Right ventricle myocardium superior (tissue), 1 donor: ENCODE data around the gene TMA7B. TPM values are rescaled to one million over a fixed set of nuclear protein-coding genes. Genes with fewer than 3 reads are reported as not detected.

Experiments
- ATAC-seq: fragments of 200-7000 bp; cut with Tn5 transposase; one replicate; pipeline ENCODE4 v1.9.1; 2020; ENCODE audit warnings: mild to moderate bottlenecking; ENCODE audit not compliant: poor library complexity
- DNase-seq: peaks from one replicate; pipeline ENCODE4 v3.0.0-alpha.2; 2020
- intact Hi-C: fragments of 100-400 bp; cut with DNase I; formaldehyde crosslinking; loops from one replicate; pipeline ENCODE4 v1.11.2; 2022
- total RNA-seq: library from RNA; stranded (reverse); fragmentation: NEBNext Ultra II Directional; extraction: Animal tissue kit (Norgen Biotek cat#: 25700); gene quantifications from one replicate; pipeline ENCODE4 v1.2.1, GENCODE V29; 2021
- donor health status: DM: no; HTN: yes; CAD: no; lungs with severe emphysema.

The TMA7B gene
- total RNA-seq, 1 donor from 2014 or later, result not detected

DNA sequence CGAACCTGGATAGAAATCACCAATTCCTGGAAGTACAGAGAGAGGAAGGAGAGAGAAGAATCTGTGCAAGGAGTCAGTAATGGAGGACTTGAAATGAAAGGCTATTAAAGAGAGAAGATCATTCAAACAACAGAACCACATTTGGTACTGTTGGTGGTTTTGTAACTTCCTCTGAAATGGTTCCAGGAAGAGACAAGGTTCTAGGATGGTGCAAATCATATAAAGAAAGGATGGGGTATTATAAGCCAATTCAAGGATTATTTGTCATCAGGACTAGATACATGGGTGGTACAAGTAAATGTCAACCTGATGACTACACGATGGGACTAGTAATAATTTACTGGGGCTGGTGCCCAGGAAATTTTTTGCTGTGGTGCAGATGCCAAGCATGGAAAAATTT, 28.9 kb upstream of the TMA7B start:
- intact Hi-C loops, result loop anchor here (5.0 kb wide), 1 partner anchor 91 kb away; no protein-coding TSS in a partner anchor
- ATAC-seq, result no peak
- no peak for DNase-seq

DNA sequence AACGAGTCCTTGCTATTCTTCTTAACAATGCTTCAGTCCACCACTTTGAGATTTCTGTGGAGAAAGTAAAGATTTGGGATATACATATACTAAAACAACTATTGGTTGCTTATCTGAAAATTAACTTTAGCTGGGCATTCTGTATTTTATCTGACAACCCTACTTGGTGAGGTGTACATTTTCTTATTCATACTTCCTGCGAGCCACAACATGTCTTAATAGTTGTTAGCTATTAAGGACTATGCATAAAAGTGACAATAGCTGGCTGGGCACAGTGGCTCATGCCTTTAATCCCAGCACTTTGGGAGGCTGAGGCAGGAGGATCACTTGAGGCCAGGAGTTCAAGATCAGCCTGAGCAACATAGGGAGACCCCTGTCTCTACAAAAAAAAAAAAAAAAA, 28.0 kb upstream of the TMA7B start:
- no peak for DNase-seq
- ATAC-seq, result no peak
- intact Hi-C loops, result loop anchor here (5.0 kb wide), 1 partner anchor 90 kb away; no protein-coding TSS in a partner anchor

DNA sequence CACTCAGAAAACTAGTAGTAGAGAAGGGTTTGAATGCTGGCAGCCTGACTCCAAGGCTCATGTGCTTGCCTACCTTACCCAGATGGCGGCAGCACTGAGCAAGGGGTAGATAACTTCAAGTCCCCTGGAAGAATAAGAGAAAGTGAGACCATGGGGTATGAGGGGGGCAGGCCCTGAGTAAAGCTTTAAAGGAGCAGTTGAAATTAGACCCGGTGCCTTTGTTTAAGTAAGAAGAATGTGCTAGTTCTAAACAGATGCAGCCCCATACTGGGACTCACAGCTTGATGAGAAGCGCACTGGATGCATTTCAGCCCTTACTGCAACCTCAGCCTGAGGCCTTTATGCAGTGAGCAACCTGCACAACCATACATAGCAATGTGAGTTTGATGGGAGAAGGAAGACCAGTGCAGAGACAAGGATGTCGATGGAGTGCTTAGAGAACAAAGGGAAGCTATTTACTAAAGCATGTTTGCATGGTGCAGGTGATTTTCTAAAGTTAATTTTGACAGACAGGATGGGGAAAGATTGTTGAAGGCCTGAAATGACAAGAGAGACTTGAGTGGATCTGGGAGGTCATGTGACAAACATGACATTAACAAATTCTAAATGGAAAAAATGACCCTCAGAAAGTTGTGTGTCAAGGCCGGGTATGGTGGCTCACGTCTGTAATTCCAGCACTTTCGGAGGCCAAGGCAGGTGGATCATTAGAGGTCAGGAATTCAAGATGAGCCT, 27.1 kb upstream of the TMA7B start:
- no peak for ATAC-seq
- intact Hi-C loops, result loop anchor here (5.0 kb wide), 1 partner anchor 89 kb away; no protein-coding TSS in a partner anchor
- DNase-seq, result no peak

DNA sequence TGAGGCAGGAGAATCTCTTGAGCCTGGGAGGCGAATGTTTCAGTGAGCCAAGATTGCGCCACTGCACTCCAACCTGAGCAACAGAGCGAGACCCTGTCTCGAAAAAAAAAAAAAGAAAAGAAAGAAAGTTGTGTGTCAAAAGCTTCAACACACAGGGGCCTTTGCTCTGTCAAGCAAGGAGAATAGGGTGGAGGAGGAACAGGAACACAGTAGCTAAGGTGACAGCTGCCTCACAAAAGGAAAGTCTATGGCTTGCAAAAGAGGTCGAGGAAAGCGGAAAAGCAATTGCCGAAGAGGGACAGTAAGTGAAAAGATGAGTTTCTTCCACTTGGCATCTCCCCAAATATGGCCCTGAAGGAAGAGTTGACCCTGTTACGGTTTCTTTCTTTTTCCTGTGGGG, 26.5 kb upstream of the TMA7B start:
- intact Hi-C loops, result loop anchor here (5.0 kb wide), 1 partner anchor 89 kb away; no protein-coding TSS in a partner anchor
- no peak for ATAC-seq
- no peak for DNase-seq

DNA sequence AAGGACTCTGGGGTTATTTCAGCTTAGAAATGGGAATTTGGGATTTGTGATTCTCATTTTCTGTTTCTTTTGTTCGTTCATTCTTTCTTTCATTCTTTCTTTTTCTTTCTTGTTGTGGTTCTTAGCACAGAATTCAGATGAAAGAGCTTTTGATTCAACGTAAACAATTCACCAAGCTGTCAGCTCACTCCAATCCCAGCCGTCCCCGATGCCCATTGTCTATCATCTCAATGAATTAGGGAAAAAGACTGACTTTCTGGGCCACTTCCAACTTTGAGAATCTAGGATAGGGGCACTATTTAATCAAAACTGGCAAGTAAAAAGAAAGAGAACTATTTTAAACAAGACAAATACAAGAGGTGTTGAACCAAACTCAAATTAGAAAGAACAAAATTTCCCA, 25.1 kb upstream of the TMA7B start:
- no peak for ATAC-seq
- DNase-seq, result no peak
- intact Hi-C loops, result no loop called here

DNA sequence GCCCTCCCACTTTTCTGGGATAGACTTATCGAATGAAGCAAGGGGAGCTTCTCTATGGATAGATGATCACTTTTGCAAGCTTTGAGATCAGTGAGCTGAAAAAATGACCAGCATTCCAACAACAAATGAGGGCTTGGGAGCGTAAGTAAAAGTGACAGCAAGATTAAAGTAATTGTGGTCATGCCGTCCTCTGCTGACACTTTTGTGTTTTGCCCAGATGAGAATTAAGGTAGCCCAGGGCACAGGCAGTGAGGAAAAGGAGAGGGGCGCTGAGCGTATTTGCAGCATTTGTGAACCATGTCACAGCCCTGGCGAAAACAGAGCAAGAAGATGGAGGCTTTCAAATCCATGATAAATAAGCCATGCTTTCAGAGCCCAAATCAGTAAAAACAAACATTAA, 24.6 kb upstream of the TMA7B start:
- intact Hi-C loops, result no loop called here
- DNase-seq (no peak), ATAC-seq (no peak)

DNA sequence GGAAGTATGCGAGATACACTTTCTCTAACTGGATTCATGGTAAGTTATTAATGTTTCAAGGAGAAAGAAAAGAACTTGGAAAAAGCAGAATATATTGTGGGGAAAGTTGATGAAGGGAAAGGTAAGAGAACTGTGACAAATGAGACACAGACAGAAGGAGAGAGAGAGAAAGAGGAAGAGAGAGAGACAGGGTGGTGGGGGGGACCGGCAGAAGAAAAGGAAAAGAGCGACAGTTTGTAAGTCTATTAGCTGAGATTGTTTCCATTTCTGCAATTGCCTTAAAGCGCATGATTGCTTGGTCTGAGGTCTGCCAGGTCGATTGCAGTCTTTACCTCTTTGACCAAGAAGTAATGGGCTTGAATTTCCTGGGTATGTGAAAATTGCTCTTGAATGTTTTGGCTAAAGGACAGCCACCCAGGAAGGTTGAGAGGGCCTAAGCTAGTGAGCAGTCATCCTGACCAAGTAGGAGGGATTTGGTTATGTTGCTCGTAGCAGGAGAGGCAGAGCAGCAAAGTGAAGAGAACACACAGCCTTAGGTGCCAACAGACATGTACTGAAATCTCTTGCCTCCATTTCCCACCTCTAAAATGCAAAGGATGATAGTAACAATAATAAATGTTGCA, 23.6 kb upstream of the TMA7B start:
- ATAC-seq (no peak), DNase-seq (no peak)
- intact Hi-C loops, result no loop called here

DNA sequence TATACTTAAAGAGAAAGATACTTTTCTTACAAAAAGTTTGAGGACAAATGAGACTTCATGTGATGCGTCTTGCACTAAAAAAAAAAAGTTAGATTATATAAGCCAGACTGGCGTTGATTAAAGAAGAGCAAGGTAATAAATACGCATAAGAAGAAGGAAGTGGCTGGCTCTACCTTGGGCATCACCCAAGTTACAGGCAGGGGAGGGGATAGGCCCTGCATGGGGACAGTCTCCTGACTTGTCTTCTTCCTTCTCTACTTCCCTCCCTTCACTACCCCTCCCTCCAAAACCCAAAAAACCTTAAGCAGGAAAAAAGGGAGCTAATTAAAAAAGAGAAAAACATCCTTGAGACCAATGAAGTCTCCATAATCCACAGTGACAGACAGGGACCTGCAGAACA, 22.3 kb upstream of the TMA7B start:
- intact Hi-C loops, result no loop called here
- ATAC-seq, result no peak

DNA sequence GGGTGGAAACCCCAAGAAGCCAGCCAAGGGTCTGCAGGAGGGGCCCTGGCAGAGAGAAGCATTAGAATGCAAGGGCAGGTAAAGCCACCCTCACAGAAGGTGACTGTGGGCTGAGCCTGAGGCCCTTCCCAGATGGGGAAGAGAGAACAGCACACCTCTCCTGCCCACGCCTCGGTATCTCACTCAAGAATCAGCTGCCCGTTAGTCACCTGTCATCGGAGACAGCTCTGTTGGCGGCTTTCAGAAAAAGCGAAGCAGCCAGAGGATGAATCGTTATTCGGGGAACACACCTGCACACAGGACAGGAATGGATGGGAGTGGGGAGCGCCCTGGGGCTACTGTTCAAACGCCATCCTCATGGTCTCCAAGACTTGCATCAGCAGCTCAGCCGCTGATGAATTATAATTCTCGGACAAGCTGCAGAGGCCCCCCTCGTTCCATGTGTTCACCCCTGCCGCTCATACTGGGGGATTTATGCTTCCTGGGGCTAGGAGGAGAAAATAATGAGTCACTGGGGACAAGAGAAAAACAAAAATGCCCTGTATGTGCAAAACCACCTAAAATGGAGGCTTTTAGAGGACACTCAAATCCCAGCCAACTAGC, 21.6 kb upstream of the TMA7B start:
- DNase-seq (no peak), ATAC-seq (no peak)
- intact Hi-C loops, result no loop called here

More for the DNA sequence above, 22.3 kb upstream of the TMA7B start:
- no peak for DNase-seq

DNA sequence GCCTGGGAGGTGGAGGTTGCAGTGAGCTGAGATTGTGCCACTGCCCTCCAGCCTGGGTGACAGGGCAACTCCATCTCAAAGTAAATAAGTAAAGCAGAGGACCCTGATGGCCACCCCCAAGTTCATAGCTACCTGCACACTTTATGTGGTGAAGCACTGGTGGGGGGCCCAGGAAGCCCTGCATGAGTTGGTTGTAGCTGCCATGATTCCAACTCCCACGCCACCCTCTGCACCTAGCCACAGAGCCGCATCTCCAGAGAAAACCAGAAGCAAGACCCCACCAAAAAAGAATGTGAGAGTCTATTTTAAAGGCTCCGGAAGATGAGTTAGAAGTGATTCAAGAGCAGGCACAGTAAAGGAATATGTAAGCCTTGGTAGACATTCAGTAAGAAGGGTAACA, 20.4 kb upstream of the TMA7B start:
- ATAC-seq (no peak), DNase-seq (no peak)
- intact Hi-C loops, result no loop called here

DNA sequence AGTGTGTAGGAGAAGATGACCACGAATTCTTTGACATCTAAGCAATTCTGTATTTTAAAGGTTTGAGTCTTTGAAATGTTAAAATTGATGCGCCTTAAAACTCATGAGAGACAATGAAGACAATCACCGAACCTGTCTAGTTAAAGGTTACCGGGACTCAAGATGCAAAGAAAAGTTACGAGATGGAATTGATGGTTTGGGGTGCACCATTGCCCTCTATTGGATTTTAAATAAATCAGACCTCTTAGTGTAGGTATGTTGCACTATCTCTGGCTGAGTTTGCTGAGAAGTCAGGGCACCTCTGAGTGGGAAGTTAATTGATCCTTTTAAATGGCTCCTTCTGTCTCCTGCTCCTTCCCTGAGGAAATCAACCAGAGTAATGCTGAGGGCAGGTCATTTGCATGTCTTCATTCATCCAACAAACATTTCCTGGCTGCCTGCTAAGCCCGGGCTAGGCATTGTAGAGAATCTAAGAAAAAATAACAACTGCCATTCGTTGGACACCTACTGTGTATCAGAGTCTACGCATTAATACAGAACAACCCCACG, 19.4 kb upstream of the TMA7B start:
- intact Hi-C loops, result no loop called here
- DNase-seq, result no peak
- no peak for ATAC-seq

DNA sequence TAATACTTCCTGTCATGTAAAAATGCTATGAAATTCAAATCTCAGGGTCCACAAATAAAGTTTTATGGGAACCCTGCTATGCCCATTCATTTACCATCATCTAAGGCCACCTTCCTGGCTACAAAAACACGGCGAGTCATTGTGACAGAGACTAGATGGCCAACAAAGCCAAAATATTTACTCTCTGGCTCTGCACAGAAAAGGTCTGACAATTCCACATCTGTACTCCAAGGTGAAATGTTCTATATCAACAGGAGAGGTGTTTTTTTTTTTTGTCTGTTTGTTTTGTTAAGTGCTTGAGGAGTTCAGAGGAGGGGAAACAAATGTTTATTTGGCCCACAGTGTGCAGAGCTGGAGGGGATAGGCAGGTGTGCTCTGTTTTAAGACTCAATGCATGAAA, 18.6 kb upstream of the TMA7B start:
- DNase-seq, result no peak
- intact Hi-C loops, result no loop called here
- ATAC-seq, result no peak

DNA sequence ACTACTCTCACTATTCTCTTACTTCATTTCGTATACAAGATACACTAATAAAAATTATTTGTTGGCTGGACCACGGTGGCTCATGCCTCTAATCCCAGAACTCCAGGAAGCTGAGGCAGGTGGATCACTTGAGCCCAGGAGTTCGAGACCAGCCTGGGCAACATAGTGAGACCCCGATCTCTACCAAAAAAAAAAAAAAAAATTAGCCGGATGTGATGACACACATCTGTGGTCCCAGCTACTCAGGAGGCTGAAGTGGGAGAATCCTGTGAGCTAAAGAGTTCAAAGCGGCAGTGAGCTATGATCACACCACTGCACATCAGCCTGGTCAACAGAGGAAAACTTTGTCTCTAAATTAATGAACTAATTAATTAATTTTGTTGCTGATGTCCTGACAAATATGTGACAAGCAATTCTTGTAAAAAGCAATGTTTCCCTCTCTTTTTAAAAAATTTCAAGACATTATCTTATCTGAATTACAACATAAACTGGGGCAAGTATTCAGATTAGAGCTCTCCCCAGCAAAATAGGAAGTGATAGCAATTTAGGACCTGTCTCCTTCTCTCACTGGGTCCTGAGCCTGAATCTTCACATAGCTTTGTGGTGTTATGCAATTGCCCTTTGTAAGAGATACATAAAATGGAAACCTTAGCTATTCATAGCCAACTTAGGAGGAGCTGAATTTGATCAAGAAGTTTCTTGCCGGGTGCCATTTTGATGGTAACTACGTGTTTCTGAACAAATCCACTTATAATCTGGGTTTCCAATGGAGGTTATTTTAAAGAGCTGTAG, 17.6 kb upstream of the TMA7B start:
- ATAC-seq (no peak), DNase-seq (no peak)
- intact Hi-C loops, result no loop called here

DNA sequence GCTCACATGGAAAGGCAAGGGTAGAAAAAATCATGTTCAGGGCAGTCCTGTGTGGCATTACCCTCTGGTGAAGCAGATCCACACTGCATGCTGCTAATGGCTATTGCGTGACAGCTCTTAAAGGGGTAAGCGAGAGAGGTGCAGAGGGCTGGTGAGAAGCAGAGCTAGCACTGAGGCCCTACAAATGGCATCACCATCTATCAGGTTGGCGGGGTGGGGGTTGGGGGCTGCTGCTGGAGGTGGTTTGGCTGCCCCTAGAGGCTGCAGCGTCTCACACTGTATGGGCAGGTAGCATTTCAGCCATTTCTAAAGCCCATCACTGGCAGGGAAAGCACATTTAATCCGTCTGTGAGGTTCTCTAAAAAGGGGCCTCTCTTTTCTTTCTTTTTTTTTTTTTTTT, 16.9 kb upstream of the TMA7B start:
- ATAC-seq (no peak), DNase-seq (no peak)
- intact Hi-C loops, result no loop called here

DNA sequence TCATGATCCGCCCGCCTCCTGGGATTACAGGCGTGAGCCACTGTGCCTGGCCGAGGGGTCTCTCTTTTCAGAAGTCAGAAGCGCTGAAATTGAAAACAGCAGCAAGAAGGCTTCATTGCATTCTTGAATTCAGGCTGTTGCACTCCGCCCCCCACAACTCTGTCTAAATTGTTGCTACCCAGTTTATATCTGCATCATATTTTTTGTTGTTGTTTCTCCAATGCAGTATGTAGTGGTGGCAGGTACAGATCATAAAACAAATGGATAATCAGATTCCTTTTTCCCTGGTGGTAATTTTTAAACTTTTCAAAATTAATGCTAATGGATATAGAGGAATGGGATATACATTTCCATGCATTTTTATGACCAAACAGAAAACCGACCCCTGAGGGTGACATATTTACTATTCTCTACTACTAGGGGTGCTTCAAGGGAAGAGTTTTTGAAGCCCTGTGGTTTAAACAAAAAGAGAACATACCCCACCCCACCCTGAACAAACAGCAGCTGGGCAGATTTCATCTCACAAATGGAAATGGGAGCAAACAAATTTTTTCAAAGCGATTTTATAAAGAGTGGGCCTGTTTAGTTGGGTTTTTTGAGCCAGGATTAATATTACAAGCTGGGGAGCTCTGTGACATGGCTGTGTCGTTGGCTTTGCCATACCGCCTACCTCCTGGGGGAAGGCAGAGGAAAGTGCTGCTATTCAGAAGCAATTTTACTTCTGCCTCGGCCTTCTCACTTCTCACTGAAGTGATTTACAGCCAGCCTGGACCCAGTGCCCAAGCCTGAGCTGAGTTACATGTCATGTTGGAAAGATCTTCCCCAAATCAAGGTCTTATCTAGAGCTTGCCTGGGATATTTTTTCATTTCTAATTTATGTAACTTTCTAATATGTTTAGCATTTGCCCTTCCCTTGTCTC, 16.0 kb upstream of the TMA7B start:
- ATAC-seq (no peak), DNase-seq (no peak)
- intact Hi-C loops, result no loop called here

DNA sequence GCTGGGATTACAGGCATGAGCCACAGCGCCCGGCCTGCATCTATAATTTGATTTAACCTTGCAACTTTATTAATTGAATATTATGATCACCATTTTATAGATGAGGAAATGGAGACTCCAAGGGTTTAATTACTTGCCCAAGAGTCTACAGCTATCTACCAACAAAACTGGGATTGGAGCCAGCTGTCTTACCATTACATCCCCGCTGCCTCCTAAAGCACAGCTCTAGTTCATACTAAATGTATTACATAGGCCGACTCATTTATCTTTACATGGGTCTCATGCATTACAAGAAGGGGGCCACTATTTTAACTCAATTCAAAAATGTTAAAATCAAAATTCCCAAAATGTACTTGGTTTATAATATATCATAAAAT, 14.1 kb upstream of the TMA7B start:
- intact Hi-C loops, result no loop called here
- no peak for ATAC-seq
- no peak for DNase-seq

DNA sequence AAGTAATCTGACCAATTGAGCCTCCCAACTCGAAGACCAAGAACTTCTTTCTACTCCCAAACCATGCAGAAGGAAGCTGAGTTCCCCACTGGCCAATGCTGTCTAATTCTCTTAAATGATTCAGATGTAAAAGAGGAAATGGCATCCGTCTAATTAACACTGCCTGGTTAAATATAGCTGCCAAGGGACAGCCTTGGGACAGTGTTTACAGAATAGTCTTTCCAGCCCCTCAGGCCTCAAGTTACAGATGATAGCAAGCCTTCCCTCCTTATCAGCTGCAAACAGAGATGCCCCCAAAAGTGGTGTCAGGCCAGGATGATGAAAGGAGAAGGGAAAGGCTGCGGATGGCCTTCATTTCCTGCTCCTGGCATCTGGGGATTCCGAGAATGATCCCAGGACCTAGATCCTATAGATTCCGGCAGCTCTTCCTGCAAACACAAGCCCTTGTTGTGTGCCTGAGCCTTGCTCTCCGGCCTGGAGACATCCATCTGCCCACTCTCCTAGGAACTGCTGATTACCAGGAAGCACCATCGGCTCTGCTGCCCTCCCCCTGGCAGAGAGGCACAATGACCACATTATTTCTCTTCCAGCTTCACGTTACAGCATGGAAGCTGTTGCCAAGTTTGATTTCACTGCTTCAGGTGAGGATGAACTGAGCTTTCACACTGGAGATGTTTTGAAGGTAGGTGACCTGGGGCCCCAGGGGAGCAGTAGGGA, 13.5 kb upstream of the TMA7B start:
- intact Hi-C loops, result no loop called here
- DNase-seq, result no peak
- ATAC-seq, result no peak
